NCI-H2029 treated with DMSO at 0.1 percent for 48 hours (cell line): ENCODE results near the gene STX3.
"Not testable (repeated sequence)": the region's sequence is repeated elsewhere in the genome, so short reads cannot be mapped to it uniquely, and the experiment has no call there.

Source experiments
- DNase-seq: peaks from one replicate; lab custom pipeline; 2025; lab: John Stamatoyannopoulos, UW

STX3 gene

DNA sequence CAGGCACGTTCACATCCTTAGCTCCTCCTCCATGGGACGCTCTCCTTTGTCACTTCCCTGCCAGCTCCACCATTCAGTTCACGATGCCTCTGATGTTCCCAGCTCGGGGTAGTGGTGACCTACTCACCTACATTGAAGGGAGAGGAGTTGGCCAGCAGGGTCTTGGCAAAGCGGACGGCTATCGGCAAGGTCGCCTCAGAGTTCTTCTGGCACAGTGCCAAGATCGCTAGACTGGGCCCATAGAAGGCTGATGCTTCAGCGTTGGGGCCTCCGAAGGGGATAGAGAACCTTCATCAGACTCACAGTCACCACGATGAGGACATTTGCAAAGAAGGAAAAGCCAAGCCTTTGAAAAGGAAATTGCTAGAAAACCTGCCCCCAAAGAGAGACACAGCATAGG is 87.1 kb downstream of the STX3 start:
- no peak for DNase-seq

DNA sequence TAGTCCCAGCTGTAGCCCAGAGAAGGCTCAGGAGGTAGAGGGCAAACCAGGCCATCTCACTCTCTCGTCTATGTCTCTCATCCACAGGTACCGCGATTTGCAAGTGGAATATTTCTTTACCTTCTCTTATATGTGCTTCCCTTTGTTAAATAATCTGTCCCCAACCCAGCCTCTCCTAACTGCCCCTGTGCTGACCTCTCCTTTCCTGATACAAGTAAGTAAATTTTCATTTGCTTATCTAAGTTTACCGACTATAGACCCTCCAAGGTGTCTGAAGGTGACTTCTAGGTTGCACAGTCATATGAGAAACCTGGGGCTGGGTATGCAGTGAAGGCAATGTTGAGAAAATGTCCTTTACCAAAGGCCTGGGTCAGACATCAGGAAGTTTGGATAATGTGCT is 90.2 kb downstream of the STX3 start, which contains the start of gene CBLIF:
TSS of gene CBLIF (minus strand) at position 101 of the 400 bp plus-strand sequence. CDS start at position 55, 46 bp downstream.
- no peak for DNase-seq

GRCh38 chr11:59846556-59846955 is 91.4 kb downstream of the STX3 start:
- no peak for DNase-seq

DNA sequence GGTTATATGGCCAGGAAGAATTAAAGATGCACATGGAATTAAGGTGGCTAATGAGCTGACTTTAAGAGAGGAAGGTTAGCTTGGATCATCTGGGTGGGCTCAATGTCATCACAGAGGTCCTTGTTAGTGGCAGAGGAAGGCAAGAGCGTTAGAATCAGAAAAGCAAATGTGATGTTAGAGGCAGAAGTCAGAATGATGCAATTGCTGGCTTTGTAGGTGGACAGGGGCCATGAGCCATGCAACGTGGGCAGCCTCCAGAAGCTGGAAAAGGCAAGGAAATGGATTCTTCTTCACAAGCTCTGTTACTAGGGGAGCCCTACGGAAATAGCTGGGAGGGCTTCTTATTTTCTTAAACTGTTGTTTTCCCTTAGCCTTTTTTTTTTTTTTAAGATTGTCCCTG is 92.5 kb downstream of the STX3 start:
- DNase-seq = no peak

GRCh38 chr11:59848439-59848838 is 93.3 kb downstream of the STX3 start:
- not testable (repeated sequence) for DNase-seq

DNA sequence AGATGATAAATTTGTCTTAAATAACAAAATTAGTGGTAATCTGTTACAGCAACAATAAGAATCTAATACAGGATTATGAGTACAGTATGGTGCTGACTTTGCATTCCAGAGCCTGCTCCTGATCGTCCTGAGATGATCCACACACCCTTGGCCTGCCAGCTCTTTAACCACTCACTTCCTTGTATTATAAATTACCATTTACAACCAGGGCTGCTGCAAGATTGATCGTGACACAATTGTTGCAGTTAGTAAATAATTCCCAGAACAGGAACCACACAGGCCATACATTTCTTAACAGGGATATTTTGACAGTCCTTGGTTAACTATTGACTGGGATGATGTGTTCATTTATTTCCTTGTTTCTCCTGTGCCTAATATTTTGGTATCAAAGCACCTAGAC is 94.0 kb downstream of the STX3 start:
- DNase-seq = no peak

DNA sequence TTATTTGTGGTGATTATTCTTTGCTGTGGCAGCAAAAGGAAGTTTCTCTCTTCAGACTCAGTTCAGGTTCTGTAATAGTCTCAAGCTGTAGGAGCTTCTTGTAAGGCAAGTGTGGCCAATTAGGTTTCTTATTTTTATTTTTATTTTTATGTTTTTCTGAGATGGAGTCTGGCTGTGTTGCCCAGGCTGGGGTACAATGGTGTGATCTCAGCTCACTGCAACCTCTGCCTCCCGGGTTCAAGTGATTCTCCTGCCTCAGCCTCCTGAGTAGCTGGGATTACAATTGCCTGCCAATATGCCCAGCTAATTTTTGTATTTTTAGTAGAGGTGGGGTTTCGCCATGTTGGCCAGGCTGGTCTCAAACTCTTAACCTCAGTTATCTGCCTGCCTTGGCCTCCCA is 94.4 kb downstream of the STX3 start:
- DNase-seq = not testable (repeated sequence)

DNA sequence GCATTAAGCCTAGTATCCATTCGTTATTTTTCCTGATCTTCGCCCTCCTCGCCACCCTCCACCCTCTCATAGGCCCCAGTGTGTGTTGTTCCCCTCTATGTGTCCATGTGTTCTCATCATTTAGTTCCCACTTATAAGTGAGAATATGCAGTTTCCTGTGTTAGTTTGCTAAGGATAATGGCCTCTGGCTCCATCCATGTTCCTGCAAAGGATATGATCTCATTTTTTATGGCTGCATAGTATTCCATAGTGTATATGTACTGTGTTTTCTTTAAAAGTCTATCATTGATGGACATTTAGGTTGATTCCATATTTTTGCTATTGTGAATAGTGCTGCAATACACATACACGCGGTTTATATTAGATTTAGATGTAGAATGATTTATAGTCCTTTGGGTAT is 96.2 kb downstream of the STX3 start:
- DNase-seq = not testable (repeated sequence)

GRCh38 chr11:59854871-59855270 is 99.7 kb downstream of the STX3 start:
- DNase-seq = no peak
